Upper lobe of right lung (tissue), 1 donor: Measurements from ENCODE around the gene MPV17L. TPM values are rescaled to one million over a fixed set of nuclear protein-coding genes. Genes with fewer than 3 reads are reported as not detected.
"Not testable (repeated sequence)": the region's sequence is repeated elsewhere in the genome, so short reads cannot be mapped to it uniquely, and the experiment has no call there.

Experiments
- ATAC-seq: fragments of 200-7000 bp; cut with Tn5 transposase; one replicate; pipeline ENCODE4 v1.9.1; 2020; ENCODE audit warnings: mild to moderate bottlenecking, moderate library complexity
- DNase-seq: peaks from one replicate; pipeline ENCODE4 v3.0.0-alpha.2; 2020
- H3K27ac ChIP-seq: fragments of 200-600 bp; one replicate; pipeline ENCODE4 v1.8.0; 2022
- H3K27me3 ChIP-seq: fragments of 200-600 bp; one replicate; pipeline ENCODE4 v1.8.0; 2022; ENCODE audit warnings: mild to moderate bottlenecking
- H3K36me3 ChIP-seq: fragments of 200-600 bp; one replicate; pipeline ENCODE4 v1.8.0; 2022
- H3K4me1 ChIP-seq: fragments of 200-600 bp; one replicate; pipeline ENCODE4 v1.8.0; 2022
- H3K4me3 ChIP-seq: fragments of 200-600 bp; one replicate; pipeline ENCODE4 v1.8.0; 2022; ENCODE audit warnings: mild to moderate bottlenecking
- H3K9me3 ChIP-seq: fragments of 200-600 bp; one replicate; pipeline ENCODE4 v1.8.0; 2022
- intact Hi-C: fragments of 100-400 bp; cut with DNase I; formaldehyde crosslinking; loops from one replicate; pipeline ENCODE4 v1.11.0; 2022
- total RNA-seq: library from RNA; stranded (reverse); fragmentation: NEBNext Ultra II Directional; extraction: Animal tissue kit (Norgen Biotek cat#: 25700); gene quantifications from one replicate; pipeline ENCODE4 v1.2.1, GENCODE V29; 2021
- TF ChIP-seq, protein P1 (sequence below): fragments of 200-600 bp; IDR thresholded peaks from one replicate; pipeline ENCODE4 v1.8.0; 2022; ENCODE audit warnings: antibody characterized with exemption
- donor health status: DM: no; HTN: yes; CAD: no; lungs with severe emphysema.

Gene MPV17L
- total RNA-seq, 1 donor from 2014 or later: 1.6 TPM

DNA sequence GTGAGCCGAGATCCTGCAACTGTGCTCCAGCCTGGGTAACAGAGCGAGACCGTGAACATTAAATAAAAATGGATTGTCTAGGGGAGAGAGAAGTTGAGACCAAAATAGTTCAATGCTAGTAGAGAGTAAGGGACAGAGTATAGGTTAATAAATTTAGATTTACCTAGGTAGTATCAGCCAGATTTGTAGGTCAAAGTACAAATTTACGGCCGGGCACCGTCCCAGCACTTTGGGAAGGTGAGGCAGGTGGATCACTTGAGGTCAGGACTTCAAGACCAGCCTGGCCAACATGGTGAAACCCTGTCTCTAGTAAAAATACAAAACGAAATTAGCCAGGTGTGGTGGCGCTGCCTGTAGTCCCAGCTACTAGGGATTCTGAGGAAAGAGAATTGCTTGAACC is 26.7 kb downstream of the MPV17L start:
- Histone ChIP-seq H3K36me3 (no peaks in the 10 kb centered on the region), H3K9me3 (no peaks in the 10 kb centered on the region), H3K27me3 (no peaks in the 10 kb centered on the region), H3K4me3 (no peak overlapping the region), H3K27ac (no peak overlapping the region), H3K4me1 (no peaks in the 10 kb centered on the region)
- no peak for ATAC-seq
- TF ChIP-seq, protein P1, sequence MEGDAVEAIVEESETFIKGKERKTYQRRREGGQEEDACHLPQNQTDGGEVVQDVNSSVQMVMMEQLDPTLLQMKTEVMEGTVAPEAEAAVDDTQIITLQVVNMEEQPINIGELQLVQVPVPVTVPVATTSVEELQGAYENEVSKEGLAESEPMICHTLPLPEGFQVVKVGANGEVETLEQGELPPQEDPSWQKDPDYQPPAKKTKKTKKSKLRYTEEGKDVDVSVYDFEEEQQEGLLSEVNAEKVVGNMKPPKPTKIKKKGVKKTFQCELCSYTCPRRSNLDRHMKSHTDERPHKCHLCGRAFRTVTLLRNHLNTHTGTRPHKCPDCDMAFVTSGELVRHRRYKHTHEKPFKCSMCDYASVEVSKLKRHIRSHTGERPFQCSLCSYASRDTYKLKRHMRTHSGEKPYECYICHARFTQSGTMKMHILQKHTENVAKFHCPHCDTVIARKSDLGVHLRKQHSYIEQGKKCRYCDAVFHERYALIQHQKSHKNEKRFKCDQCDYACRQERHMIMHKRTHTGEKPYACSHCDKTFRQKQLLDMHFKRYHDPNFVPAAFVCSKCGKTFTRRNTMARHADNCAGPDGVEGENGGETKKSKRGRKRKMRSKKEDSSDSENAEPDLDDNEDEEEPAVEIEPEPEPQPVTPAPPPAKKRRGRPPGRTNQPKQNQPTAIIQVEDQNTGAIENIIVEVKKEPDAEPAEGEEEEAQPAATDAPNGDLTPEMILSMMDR: no peak
- intact Hi-C loops: no loop called here
- no peak for DNase-seq

DNA sequence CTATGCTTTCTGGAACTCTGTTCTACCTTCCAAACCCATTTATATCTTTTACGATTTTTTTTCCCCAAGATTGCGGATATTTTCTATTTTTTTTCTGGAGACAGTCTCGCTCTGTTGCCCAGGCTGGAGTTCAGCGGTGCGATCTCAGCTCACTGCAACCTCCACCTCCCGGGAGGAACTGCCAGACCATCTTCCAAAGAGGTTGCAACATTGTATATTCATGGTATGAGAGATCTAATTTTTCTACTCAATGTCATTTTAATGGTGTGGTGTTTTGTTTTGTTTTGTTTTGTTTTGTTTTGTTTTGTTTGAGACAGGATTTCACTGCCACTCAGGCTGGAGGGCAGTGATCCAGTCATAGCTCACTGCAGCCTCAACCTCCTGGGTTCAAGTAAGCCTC is 30.3 kb downstream of the MPV17L start:
- H3K36me3 ChIP-seq: no peaks in the 10 kb centered on the region
- H3K9me3 ChIP-seq: no peaks in the 10 kb centered on the region
- DNase-seq (no peak), ATAC-seq (no peak)
- no peak overlapping the region for H3K4me3 ChIP-seq
- TF ChIP-seq, protein P1: no peak
- intact Hi-C loops: no loop called here
- no peaks in the 10 kb centered on the region for H3K27me3 ChIP-seq
- H3K27ac ChIP-seq: no peak overlapping the region
- no peaks in the 10 kb centered on the region for H3K4me1 ChIP-seq

- Histone ChIP-seq H3K36me3 (no peaks in the 10 kb centered on the region), H3K4me3 (no peak overlapping the region), H3K27me3 (no peaks in the 10 kb centered on the region), H3K4me1 (no peaks in the 10 kb centered on the region), H3K9me3 (no peaks in the 10 kb centered on the region), H3K27ac (no peak overlapping the region)
- intact Hi-C loops: no loop called here
- no peak for ATAC-seq
- no peak for DNase-seq
- TF ChIP-seq, protein P1: no peak
Observed at GRCh38 chr16:15426796-15427195, 31.2 kb downstream of the MPV17L start.

DNA sequence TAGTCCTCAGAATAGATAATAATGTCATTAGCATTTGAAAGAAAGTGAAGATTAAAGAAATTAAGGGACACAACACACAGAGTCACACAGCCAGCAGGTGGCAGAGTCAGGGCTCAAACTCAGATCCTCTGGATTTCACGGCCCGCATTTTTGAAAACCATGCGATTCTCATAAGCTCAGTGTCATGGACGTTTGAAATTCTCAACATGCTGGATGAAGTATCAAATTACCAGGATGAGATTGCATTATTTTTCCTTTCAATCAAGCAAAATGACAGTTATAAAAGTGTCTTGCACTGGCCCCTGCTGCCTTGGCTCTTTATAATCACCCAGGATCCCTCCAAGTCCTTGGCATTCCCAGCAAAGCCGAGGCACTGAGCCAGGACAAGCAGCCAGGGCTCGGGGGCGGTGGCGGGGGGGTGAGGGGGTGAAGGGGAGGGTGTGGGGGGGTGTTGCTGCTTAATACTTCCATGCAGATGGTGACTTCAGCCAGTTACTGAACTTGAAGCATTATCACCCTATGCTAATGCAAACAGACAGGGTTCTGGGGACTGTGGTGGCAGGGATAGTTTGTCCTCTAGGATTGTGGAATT is 32.2 kb downstream of the MPV17L start:
- no peak overlapping the region for H3K27ac ChIP-seq
- no peaks in the 10 kb centered on the region for H3K4me1 ChIP-seq
- ATAC-seq (peak; percentile 83), DNase-seq (peak; percentile 66)
- H3K4me3 ChIP-seq: no peak overlapping the region
- no peaks in the 10 kb centered on the region for H3K27me3 ChIP-seq
- H3K36me3 ChIP-seq: no peaks in the 10 kb centered on the region
- H3K9me3 ChIP-seq: no peaks in the 10 kb centered on the region
- TF ChIP-seq, protein P1: peak; percentile 68
- intact Hi-C loops: no loop called here

DNA sequence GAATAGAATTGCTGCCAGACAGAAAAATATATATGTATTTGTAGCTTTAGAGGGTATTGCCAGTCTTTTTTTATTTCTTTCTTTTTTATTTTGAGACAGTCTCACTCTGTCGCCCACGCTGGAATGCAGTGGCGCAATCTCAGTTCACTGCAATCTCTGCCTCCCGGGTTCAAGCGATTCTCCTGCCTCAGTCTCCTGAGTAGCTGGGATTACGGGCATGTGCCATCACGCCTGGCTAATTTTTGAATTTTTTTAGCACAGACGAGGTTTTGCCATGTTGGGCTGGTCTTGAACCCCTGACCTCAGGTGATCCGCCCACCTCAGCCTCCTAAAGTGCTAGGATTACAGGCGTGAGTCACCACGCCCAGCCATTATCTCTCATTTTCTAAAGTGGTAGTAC is 35.3 kb downstream of the MPV17L start:
- H3K27ac ChIP-seq, DNase-seq, H3K4me3 ChIP-seq, intact Hi-C loops, H3K9me3 ChIP-seq, H3K36me3 ChIP-seq, ATAC-seq: not testable (repeated sequence)
- peaks cover 10% of the 10 kb centered on the region for H3K4me1 ChIP-seq
- peaks cover 11% of the 10 kb centered on the region for H3K27me3 ChIP-seq

- ATAC-seq (no peak), DNase-seq (no peak)
- Histone ChIP-seq H3K27ac (no peak overlapping the region), H3K27me3 (peaks cover 11% of the 10 kb centered on the region), H3K9me3 (no peaks in the 10 kb centered on the region), H3K4me1 (peaks cover 10% of the 10 kb centered on the region), H3K4me3 (peak overlapping the region; percentile 72), H3K36me3 (no peaks in the 10 kb centered on the region)
- TF ChIP-seq, protein P1: no peak
- intact Hi-C loops: no loop called here
Observed at GRCh38 chr16:15434079-15434424, 38.5 kb downstream of the MPV17L start.
